Liver (tissue), 9 donors: Measurements from ENCODE around the gene RPL21. TPM values are rescaled to one million over a fixed set of nuclear protein-coding genes. Genes with fewer than 3 reads are reported as not detected.

Experiments
- DNase-seq: peaks from one replicate; pipeline ENCODE4 v3.0.0-alpha.2; 2017; ENCODE audit warnings: low spot score
- H3K27ac ChIP-seq, 2 donors: one replicate each; pipeline ENCODE4 v1.7.0; 2013; ENCODE audit warnings: inconsistent platforms in 2 of 2, low read length in 2 of 2, control low read depth in 1 of 2, low read depth in 1 of 2, mild to moderate bottlenecking in 1 of 2
- H3K27me3 ChIP-seq, 4 donors: one replicate each; pipeline versions ENCODE4 v1.6.1 to v1.7.0; 2013; ENCODE audit warnings: low read length in 3 of 4, inconsistent platforms in 1 of 4, mild to moderate bottlenecking in 1 of 4, moderate library complexity in 1 of 4; ENCODE audit not compliant: control insufficient read depth in 4 of 4, insufficient read depth in 4 of 4
- H3K36me3 ChIP-seq, 4 donors: one replicate each; pipeline versions ENCODE4 v1.6.1 to v1.7.0; 2013; ENCODE audit warnings: low read length in 3 of 4, mild to moderate bottlenecking in 3 of 4, low read depth in 1 of 4, moderate library complexity in 1 of 4; ENCODE audit not compliant: control insufficient read depth in 4 of 4, insufficient read depth in 3 of 4
- H3K4me1 ChIP-seq, 4 donors: one replicate each; pipeline versions ENCODE4 v1.6.1 to v1.7.0; 2013; ENCODE audit warnings: low read length in 3 of 4, mild to moderate bottlenecking in 3 of 4, moderate library complexity in 1 of 4; ENCODE audit not compliant: control insufficient read depth in 4 of 4, insufficient read depth in 4 of 4
- H3K4me3 ChIP-seq, 3 donors: one replicate each; pipeline versions ENCODE4 v1.6.1 to v1.7.0; 2013; ENCODE audit warnings: low read length in 3 of 3, control low read depth in 1 of 3, low read depth in 1 of 3, mild to moderate bottlenecking in 1 of 3
- H3K9ac ChIP-seq, 2 donors: one replicate each; pipeline ENCODE4 v1.7.0; 2013; ENCODE audit warnings: low read length in 2 of 2, mild to moderate bottlenecking in 2 of 2, moderate library complexity in 2 of 2, control low read depth in 1 of 2, low read depth in 1 of 2
- H3K9me3 ChIP-seq, 4 donors: one replicate each; pipeline versions ENCODE4 v1.6.1 to v1.7.0; 2013; ENCODE audit warnings: low read length in 3 of 4; ENCODE audit not compliant: control insufficient read depth in 4 of 4
- CTCF ChIP-seq: fragments of 150-350 bp; IDR thresholded peaks from 2 replicates; pipeline ENCODE4 v1.5.1; 2017; ENCODE audit warnings: improper control_type of control experiment, low read depth, low read length; ENCODE audit not compliant: missing input control
- EGR1 ChIP-seq, 2 donors: IDR thresholded peaks; 2 replicates each; pipeline ENCODE4 v1.6.1; 2016 to 2018; ENCODE audit warnings: antibody characterized with exemption in 2 of 2, low read depth in 2 of 2
- FOXA1 ChIP-seq: IDR thresholded peaks from 2 replicates; pipeline ENCODE4 v1.6.1; 2016; ENCODE audit warnings: antibody characterized with exemption
- GABPA ChIP-seq, 2 donors: IDR thresholded peaks in 1 of 2; conservative IDR thresholded peaks in 1 of 2; 2 replicates each; pipeline ENCODE4 v1.6.1; 2016; ENCODE audit warnings: antibody characterized with exemption in 2 of 2, mild to moderate bottlenecking in 1 of 2, moderate library complexity in 1 of 2
- HNF4A ChIP-seq, 2 donors: conservative IDR thresholded peaks; 2 replicates each; pipeline ENCODE4 v1.6.1; 2016; ENCODE audit warnings: antibody characterized with exemption in 2 of 2, mild to moderate bottlenecking in 2 of 2
- HNF4G ChIP-seq: IDR thresholded peaks from 2 replicates; pipeline ENCODE4 v1.6.1; 2016; ENCODE audit warnings: antibody characterized with exemption
- JUND ChIP-seq, 2 donors: IDR thresholded peaks; 2 replicates each; pipeline ENCODE4 v1.6.1; 2016; ENCODE audit warnings: antibody characterized with exemption in 2 of 2
- MAX ChIP-seq: IDR thresholded peaks from 2 replicates; pipeline ENCODE4 v1.6.1; 2016; ENCODE audit warnings: antibody characterized with exemption
- NR2F2 ChIP-seq: IDR thresholded peaks from 2 replicates; pipeline ENCODE4 v1.6.1; 2016; ENCODE audit warnings: antibody characterized with exemption
- RAD21 ChIP-seq, 2 donors: IDR thresholded peaks; 2 replicates each; pipeline ENCODE4 v1.6.1; 2016; ENCODE audit warnings: antibody characterized with exemption in 2 of 2, mild to moderate bottlenecking in 2 of 2
- REST ChIP-seq: IDR thresholded peaks from 2 replicates; pipeline ENCODE4 v1.6.1; 2016; ENCODE audit warnings: antibody characterized with exemption, mild to moderate bottlenecking
- RXRA ChIP-seq, 2 donors: IDR thresholded peaks; 2 replicates each; pipeline ENCODE4 v1.6.1; 2017 to 2018; ENCODE audit warnings: antibody characterized with exemption in 2 of 2, mild to moderate bottlenecking in 1 of 2
- SP1 ChIP-seq: IDR thresholded peaks from 2 replicates; pipeline ENCODE4 v1.6.1; 2018; ENCODE audit warnings: antibody characterized with exemption, mild to moderate bottlenecking
- TAF1 ChIP-seq: conservative IDR thresholded peaks from 2 replicates; pipeline ENCODE4 v1.6.1; 2016; ENCODE audit warnings: antibody characterized with exemption, mild to moderate bottlenecking
- YY1 ChIP-seq: IDR thresholded peaks from 2 replicates; pipeline ENCODE4 v1.6.1; 2016; ENCODE audit warnings: antibody characterized with exemption, mild to moderate bottlenecking
- WGBS: extraction: QIAGEN DNeasy Blood & Tissue Kit; methylation state at CpG from one replicate; pipeline ENCODE4 v1.1.7; 2013; 5-methylcytosine and 5-hydroxymethylcytosine counted together
- polyA plus RNA-seq, 2 donors: library from polyadenylated mRNA; stranded (reverse) in 1 of 2; unstranded in 1 of 2; fragments of 200-250 nt in 1 of 2; fragments of >200 nt in 1 of 2; fragmentation: Nextera tagmentation in 1 of 2; extraction: Ambion mirVana in 1 of 2; gene quantifications; one replicate each; pipeline versions ENCODE4 v1.2.1 to v1.2.3, GENCODE V29; 2013 to 2015
- total RNA-seq, 2 donors: library from RNA; depleted of rRNA; stranded (reverse); fragments of >200 nt; gene quantifications; one replicate each; pipeline ENCODE4 v1.2.3, GENCODE V29; 2014
- TF ChIP-seq, protein P1 (sequence below): IDR thresholded peaks from 2 replicates; pipeline ENCODE4 v1.6.1; 2016; ENCODE audit warnings: antibody characterized with exemption
- TF ChIP-seq, protein P2 (sequence below): IDR thresholded peaks from 2 replicates; pipeline ENCODE4 v1.6.1; 2016; ENCODE audit warnings: antibody characterized with exemption
- donor health status: healthy.
- donor health status: healthy.
- donor health status: healthy.
- donor health status: healthy.
- donor health status: healthy.

The RPL21 gene
- total and polyA plus RNA-seq, 4 donors = 206 to 648 (median 442) TPM

DNA sequence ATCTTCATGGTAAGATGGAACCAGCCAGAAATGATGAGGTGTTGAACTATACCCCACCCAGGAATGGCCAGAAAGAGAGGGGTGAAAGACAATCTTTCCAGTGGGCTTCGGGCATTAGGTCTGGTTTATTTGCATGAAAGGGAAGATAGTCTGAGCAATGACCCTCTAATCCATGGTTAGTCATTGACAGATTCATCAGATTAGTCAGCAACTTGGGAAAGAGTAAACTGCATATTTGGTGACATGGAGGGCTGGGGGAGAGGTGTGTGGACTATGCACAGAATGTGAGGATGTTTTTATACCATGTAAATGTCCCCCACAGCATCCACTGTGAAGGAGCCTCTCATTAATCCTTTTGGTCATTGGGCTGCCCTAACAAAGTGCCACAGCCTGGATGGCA lies 49.7 kb upstream of the RPL21 start:
- H3K4me1 ChIP-seq = peaks cover 0 to 6% (median 2%) of the 10 kb centered on the region in 4 donors
- no peaks in the 10 kb centered on the region for H3K36me3 ChIP-seq
- H3K9me3 ChIP-seq = no peaks in the 10 kb centered on the region
- no peak for DNase-seq
- H3K9ac ChIP-seq = no peak overlapping the region
- H3K4me3 ChIP-seq = no peak overlapping the region
- H3K27ac ChIP-seq = no peak overlapping the region
- H3K27me3 ChIP-seq = no peaks in the 10 kb centered on the region
- WGBS = 90% methylated on average over 1 of the region's 1 CpG
- no peak for TF ChIP-seq YY1
- TF ChIP-seq, protein P1, sequence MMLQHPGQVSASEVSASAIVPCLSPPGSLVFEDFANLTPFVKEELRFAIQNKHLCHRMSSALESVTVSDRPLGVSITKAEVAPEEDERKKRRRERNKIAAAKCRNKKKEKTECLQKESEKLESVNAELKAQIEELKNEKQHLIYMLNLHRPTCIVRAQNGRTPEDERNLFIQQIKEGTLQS = no peak

DNA sequence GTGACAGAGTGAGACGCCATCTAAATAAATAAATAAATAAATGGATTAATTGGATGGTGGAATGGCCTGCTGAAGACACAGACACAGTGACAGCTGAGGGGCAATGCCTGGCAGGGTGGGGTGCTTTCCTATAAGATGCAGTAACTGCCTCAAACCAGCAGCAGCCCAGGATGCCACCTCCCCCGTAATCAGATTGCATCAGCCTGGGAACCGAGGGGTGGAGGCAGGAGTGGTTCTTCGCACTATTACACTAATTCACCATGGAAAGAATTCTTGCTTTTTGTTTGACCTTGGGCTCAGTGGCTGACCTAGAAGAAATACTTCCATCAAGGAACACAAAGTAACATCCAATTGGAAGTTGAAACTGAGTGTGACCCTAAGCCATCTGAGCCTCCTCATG lies 48.2 kb upstream of the RPL21 start:
- Histone ChIP-seq H3K9ac (no peak overlapping the region), H3K9me3 (no peaks in the 10 kb centered on the region), H3K4me1 (peaks cover 0 to 6% (median 2%) of the 10 kb centered on the region in 4 donors), H3K27me3 (no peaks in the 10 kb centered on the region), H3K27ac (no peak overlapping the region), H3K36me3 (no peaks in the 10 kb centered on the region), H3K4me3 (no peak overlapping the region)
- no peak for TF ChIP-seq REST
- no peak for TF ChIP-seq RXRA (IDR thresholded peaks at IDR 0.05)
- TF ChIP-seq GABPA (IDR thresholded peaks at IDR 0.05 in 1 of 2, conservative IDR thresholded peaks at IDR 0.05 in 1 of 2) = no peak
- no peak for TF ChIP-seq TAF1
- TF ChIP-seq RAD21 (IDR thresholded peaks at IDR 0.05) = no peak
- no peak for TF ChIP-seq FOXA1
- TF ChIP-seq NR2F2 = no peak
- TF ChIP-seq JUND (IDR thresholded peaks at IDR 0.05) = no peak
- TF ChIP-seq MAX = no peak
- no peak for TF ChIP-seq CTCF
- TF ChIP-seq HNF4G = no peak
- TF ChIP-seq SP1 = no peak
- TF ChIP-seq HNF4A (conservative IDR thresholded peaks at IDR 0.05) = no peak
- TF ChIP-seq, protein P1 = no peak
- no peak for TF ChIP-seq EGR1 (IDR thresholded peaks at IDR 0.05; ENCODE audit: low read depth in 2 of 2)
- TF ChIP-seq, protein P2, sequence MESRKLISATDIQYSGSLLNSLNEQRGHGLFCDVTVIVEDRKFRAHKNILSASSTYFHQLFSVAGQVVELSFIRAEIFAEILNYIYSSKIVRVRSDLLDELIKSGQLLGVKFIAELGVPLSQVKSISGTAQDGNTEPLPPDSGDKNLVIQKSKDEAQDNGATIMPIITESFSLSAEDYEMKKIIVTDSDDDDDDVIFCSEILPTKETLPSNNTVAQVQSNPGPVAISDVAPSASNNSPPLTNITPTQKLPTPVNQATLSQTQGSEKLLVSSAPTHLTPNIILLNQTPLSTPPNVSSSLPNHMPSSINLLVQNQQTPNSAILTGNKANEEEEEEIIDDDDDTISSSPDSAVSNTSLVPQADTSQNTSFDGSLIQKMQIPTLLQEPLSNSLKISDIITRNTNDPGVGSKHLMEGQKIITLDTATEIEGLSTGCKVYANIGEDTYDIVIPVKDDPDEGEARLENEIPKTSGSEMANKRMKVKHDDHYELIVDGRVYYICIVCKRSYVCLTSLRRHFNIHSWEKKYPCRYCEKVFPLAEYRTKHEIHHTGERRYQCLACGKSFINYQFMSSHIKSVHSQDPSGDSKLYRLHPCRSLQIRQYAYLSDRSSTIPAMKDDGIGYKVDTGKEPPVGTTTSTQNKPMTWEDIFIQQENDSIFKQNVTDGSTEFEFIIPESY = no peak
- WGBS = 94% methylated on average over 4 of the region's 4 CpGs
- peak; percentile 41 for DNase-seq
